HUES48 (cell line): ENCODE results near the gene CASZ1.

Source experiments
- H3K27ac ChIP-seq: one replicate; pipeline ENCODE4 v1.7.0; 2013; ENCODE audit warnings: low read depth, low read length, inconsistent platforms
- H3K27me3 ChIP-seq: 2 replicates; pipeline ENCODE4 v1.6.1; 2013; ENCODE audit warnings: mild to moderate bottlenecking, low read length; ENCODE audit not compliant: control insufficient read depth, insufficient read depth
- H3K36me3 ChIP-seq: 2 replicates; pipeline ENCODE4 v1.6.1; 2013; ENCODE audit warnings: low read length; ENCODE audit not compliant: control insufficient read depth, insufficient read depth
- H3K4me1 ChIP-seq: 2 replicates; pipeline ENCODE4 v1.6.1; 2013; ENCODE audit warnings: mild to moderate bottlenecking, low read length; ENCODE audit not compliant: control insufficient read depth, insufficient read depth
- H3K4me3 ChIP-seq: 2 replicates; pipeline ENCODE4 v1.5.1; 2013; ENCODE audit warnings: mild to moderate bottlenecking, low read depth, low read length
- H3K9ac ChIP-seq: 2 replicates; pipeline ENCODE4 v1.6.1; 2013; ENCODE audit warnings: mild to moderate bottlenecking, low read depth, low read length, moderate library complexity
- H3K9me3 ChIP-seq: 2 replicates; pipeline ENCODE4 v1.6.1; 2013; ENCODE audit warnings: low read length; ENCODE audit not compliant: control insufficient read depth, insufficient read depth

The CASZ1 gene

GRCh38 chr1:10671622-10672342 is 124.7 kb downstream of the CASZ1 start:
- Histone ChIP-seq H3K9me3 (no peaks in the 10 kb centered on the region), H3K36me3 (no peaks in the 10 kb centered on the region), H3K27ac (no peak overlapping the region), H3K9ac (no peak overlapping the region), H3K4me3 (no peak overlapping the region), H3K27me3 (no peaks in the 10 kb centered on the region), H3K4me1 (peaks cover 5% of the 10 kb centered on the region; the same call in 1 of the 2 replicates)

GRCh38 chr1:10671090-10671489 is 125.4 kb downstream of the CASZ1 start:
- Histone ChIP-seq H3K9ac (no peak overlapping the region), H3K27me3 (no peaks in the 10 kb centered on the region), H3K4me1 (no peaks in the 10 kb centered on the region; the same call in 1 of the 2 replicates), H3K9me3 (no peaks in the 10 kb centered on the region), H3K36me3 (no peaks in the 10 kb centered on the region), H3K4me3 (no peak overlapping the region), H3K27ac (no peak overlapping the region)

GRCh38 chr1:10670190-10670589 is 126.3 kb downstream of the CASZ1 start:
- H3K27me3 ChIP-seq: no peaks in the 10 kb centered on the region
- no peaks in the 10 kb centered on the region; the same call in 1 of the 2 replicates for H3K4me1 ChIP-seq
- H3K27ac ChIP-seq: no peak overlapping the region
- no peaks in the 10 kb centered on the region for H3K36me3 ChIP-seq
- no peaks in the 10 kb centered on the region for H3K9me3 ChIP-seq
- H3K9ac ChIP-seq: no peak overlapping the region
- H3K4me3 ChIP-seq: no peak overlapping the region

- no peak overlapping the region for H3K9ac ChIP-seq
- no peak overlapping the region for H3K27ac ChIP-seq
- H3K36me3 ChIP-seq: no peaks in the 10 kb centered on the region
- no peaks in the 10 kb centered on the region; the same call in 1 of the 2 replicates for H3K4me1 ChIP-seq
- H3K4me3 ChIP-seq: no peak overlapping the region
- H3K27me3 ChIP-seq: no peaks in the 10 kb centered on the region
- H3K9me3 ChIP-seq: no peaks in the 10 kb centered on the region
Observed at GRCh38 chr1:10669570-10669969, 126.9 kb downstream of the CASZ1 start.

- H3K27me3 ChIP-seq: no peaks in the 10 kb centered on the region
- H3K4me3 ChIP-seq: no peak overlapping the region
- H3K4me1 ChIP-seq: no peaks in the 10 kb centered on the region; the same call in 1 of the 2 replicates
- no peak overlapping the region for H3K9ac ChIP-seq
- no peaks in the 10 kb centered on the region for H3K36me3 ChIP-seq
- H3K27ac ChIP-seq: no peak overlapping the region
- no peaks in the 10 kb centered on the region for H3K9me3 ChIP-seq
Observed at GRCh38 chr1:10667861-10668761, 128.3 kb downstream of the CASZ1 start.

GRCh38 chr1:10665930-10666850 is 130.3 kb downstream of the CASZ1 start:
- no peaks in the 10 kb centered on the region for H3K27me3 ChIP-seq
- H3K4me3 ChIP-seq: no peak overlapping the region
- no peaks in the 10 kb centered on the region for H3K36me3 ChIP-seq
- no peak overlapping the region for H3K9ac ChIP-seq
- H3K9me3 ChIP-seq: no peaks in the 10 kb centered on the region
- H3K27ac ChIP-seq: no peak overlapping the region
- H3K4me1 ChIP-seq: no peaks in the 10 kb centered on the region; the same call in 1 of the 2 replicates

- no peak overlapping the region for H3K4me3 ChIP-seq
- H3K27me3 ChIP-seq: no peaks in the 10 kb centered on the region
- no peak overlapping the region for H3K27ac ChIP-seq
- H3K9me3 ChIP-seq: no peaks in the 10 kb centered on the region
- H3K36me3 ChIP-seq: no peaks in the 10 kb centered on the region
- no peak overlapping the region for H3K9ac ChIP-seq
- H3K4me1 ChIP-seq: no peaks in the 10 kb centered on the region; the same call in 1 of the 2 replicates
Observed at GRCh38 chr1:10665226-10665625, 131.2 kb downstream of the CASZ1 start.

GRCh38 chr1:10664251-10664650 is 132.2 kb downstream of the CASZ1 start:
- H3K27me3 ChIP-seq: no peaks in the 10 kb centered on the region
- no peaks in the 10 kb centered on the region; the same call in 1 of the 2 replicates for H3K4me1 ChIP-seq
- H3K9ac ChIP-seq: no peak overlapping the region
- no peak overlapping the region for H3K27ac ChIP-seq
- H3K36me3 ChIP-seq: no peaks in the 10 kb centered on the region
- no peaks in the 10 kb centered on the region for H3K9me3 ChIP-seq
- no peak overlapping the region for H3K4me3 ChIP-seq

- H3K4me1 ChIP-seq: no peaks in the 10 kb centered on the region; the same call in 1 of the 2 replicates
- H3K27ac ChIP-seq: peak overlapping the region; percentile 35
- H3K27me3 ChIP-seq: no peaks in the 10 kb centered on the region
- no peaks in the 10 kb centered on the region for H3K9me3 ChIP-seq
- H3K9ac ChIP-seq: no peak overlapping the region
- H3K36me3 ChIP-seq: no peaks in the 10 kb centered on the region
- no peak overlapping the region for H3K4me3 ChIP-seq
Observed at GRCh38 chr1:10663678-10664035, 132.8 kb downstream of the CASZ1 start.

- H3K27ac ChIP-seq: peak overlapping the region; percentile 35
- no peaks in the 10 kb centered on the region for H3K9me3 ChIP-seq
- H3K27me3 ChIP-seq: no peaks in the 10 kb centered on the region
- no peaks in the 10 kb centered on the region for H3K36me3 ChIP-seq
- no peak overlapping the region for H3K9ac ChIP-seq
- H3K4me3 ChIP-seq: no peak overlapping the region
- no peaks in the 10 kb centered on the region for H3K4me1 ChIP-seq
Observed at GRCh38 chr1:10662824-10663677, 133.4 kb downstream of the CASZ1 start.
